Neuron (in vitro differentiated cells): ENCODE measurements around the gene ZDHHC7.

Experiments
- H2AFZ ChIP-seq: one replicate; pipeline ENCODE4 v1.6.1; 2013; ENCODE audit warnings: low read depth, mild to moderate bottlenecking, inconsistent platforms, low read length, moderate library complexity
- H3K27me3 ChIP-seq: one replicate; pipeline ENCODE4 v1.6.1; 2013; ENCODE audit warnings: low read length; ENCODE audit not compliant: insufficient read depth
- H3K36me3 ChIP-seq: one replicate; pipeline ENCODE4 v1.6.1; 2013; ENCODE audit warnings: low read length; ENCODE audit not compliant: insufficient read depth
- H3K4me1 ChIP-seq: one replicate; pipeline ENCODE4 v1.6.1; 2013; ENCODE audit warnings: low read length; ENCODE audit not compliant: insufficient read depth
- H3K4me3 ChIP-seq: 2 replicates; pipeline ENCODE4 v1.5.1; 2013; ENCODE audit warnings: mild to moderate bottlenecking, low read length, moderate library complexity
- H3K9me3 ChIP-seq: one replicate; pipeline ENCODE4 v1.6.1; 2013; ENCODE audit warnings: low read length

ZDHHC7 gene

DNA sequence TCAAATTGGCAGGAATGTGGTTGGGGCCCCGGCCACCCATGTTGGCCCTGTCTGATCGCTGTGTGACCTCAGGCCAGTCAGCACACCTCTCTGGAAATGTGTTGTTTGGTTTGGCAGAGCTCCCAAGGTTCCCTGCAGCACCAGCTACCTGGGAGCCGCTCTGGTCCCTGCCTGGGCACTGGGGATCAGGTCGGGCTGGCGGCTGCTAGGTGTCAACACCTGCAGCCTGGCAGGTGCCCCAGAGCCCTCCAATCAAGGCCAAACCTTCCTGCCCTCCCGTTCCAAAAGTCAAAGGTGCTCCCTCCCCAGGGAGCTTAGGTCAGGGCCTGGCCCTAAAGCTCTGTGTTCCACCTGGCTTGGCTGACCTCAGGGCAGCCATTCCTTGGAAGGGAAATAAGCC, 55.9 kb downstream of the ZDHHC7 start:
- peaks cover 14% of the 10 kb centered on the region for H3K27me3 ChIP-seq
- peaks cover 2% of the 10 kb centered on the region for H3K9me3 ChIP-seq
- H3K4me3 ChIP-seq: no peak overlapping the region
- H2AFZ ChIP-seq: no peak overlapping the region
- H3K36me3 ChIP-seq: no peaks in the 10 kb centered on the region
- peaks cover 18% of the 10 kb centered on the region for H3K4me1 ChIP-seq

DNA sequence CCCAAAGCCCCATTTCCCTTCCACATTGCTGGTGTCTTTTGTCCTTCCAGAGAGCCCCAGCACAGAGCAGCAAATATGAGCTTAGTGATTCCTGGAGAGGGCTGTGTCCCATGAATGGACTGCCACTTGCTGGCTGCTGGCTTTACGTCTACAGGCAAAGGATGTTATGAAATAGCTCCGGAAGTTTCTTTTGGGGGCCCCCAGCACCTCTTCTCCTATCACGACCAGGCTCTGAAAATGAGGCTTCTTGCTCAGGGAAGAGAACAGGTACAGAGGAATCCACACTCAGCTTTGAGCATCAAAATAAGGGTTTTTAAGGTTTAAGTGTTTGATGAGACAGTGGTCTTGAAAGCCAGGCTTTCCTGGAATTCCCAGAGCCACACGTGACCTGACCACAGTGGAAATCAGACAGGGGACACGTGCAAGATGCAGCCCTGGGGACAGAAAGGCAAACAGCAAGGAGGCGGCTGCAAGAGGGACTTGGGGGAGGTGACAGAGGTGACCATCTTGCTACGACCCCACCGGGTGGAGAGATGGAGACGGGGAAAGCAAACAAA, 58.1 kb downstream of the ZDHHC7 start:
- H3K4me3 ChIP-seq: no peak overlapping the region
- peaks cover 17% of the 10 kb centered on the region for H3K27me3 ChIP-seq
- peaks cover 2% of the 10 kb centered on the region for H3K9me3 ChIP-seq
- no peak overlapping the region for H2AFZ ChIP-seq
- peaks cover 18% of the 10 kb centered on the region for H3K4me1 ChIP-seq
- H3K36me3 ChIP-seq: no peaks in the 10 kb centered on the region

DNA sequence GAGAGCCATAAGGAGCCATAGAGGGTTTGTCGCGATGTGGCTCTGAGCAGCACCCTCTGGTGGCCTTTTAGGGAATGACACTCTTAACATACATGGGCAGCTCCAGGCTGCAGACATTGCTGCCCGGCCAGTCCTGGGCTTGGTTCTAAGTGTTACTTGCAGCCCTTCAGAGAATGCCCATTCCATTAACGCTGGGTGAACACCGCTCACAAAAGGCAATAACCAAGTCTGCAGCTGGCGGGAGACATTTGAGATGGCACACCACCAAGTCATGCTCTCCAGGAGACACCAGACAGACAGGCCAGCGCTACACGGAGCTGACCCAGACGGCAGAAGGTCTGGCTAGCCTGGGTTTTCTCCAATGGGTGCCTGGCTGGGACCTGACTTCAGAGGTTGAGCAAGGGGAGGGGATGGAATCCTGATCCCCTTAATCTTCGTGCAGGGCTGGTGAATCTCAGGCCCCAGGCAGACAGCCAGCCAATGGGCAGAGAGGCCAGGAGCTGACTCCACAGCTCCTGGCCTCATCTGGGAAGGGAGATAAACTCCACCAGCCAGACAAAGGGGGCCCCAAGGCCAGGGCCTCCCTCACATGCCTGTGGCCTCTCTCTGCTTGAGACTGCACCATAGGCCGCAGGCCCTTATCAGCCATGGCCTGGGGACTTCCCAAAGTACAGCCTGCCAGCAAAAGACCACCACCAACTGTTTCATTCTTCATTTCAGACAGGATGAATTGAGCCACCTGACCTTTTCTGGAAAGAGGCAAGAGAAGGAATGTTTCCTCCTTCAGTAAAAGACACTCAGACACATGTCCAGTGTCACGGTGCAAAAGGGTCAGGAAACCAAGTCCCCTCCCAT, 58.8 kb downstream of the ZDHHC7 start:
- H3K36me3 ChIP-seq: no peaks in the 10 kb centered on the region
- H3K9me3 ChIP-seq: peaks cover 2% of the 10 kb centered on the region
- H3K27me3 ChIP-seq: peaks cover 12% of the 10 kb centered on the region
- H3K4me1 ChIP-seq: peaks cover 18% of the 10 kb centered on the region
- no peak overlapping the region for H3K4me3 ChIP-seq
- no peak overlapping the region for H2AFZ ChIP-seq

- Histone ChIP-seq H3K4me1 (peaks cover 18% of the 10 kb centered on the region), H3K27me3 (peaks cover 7% of the 10 kb centered on the region), H2AFZ (no peak overlapping the region), H3K36me3 (no peaks in the 10 kb centered on the region), H3K4me3 (no peak overlapping the region), H3K9me3 (no peaks in the 10 kb centered on the region)
Measured at GRCh38 chr16:84950906-84951305, 60.4 kb downstream of the ZDHHC7 start.

DNA sequence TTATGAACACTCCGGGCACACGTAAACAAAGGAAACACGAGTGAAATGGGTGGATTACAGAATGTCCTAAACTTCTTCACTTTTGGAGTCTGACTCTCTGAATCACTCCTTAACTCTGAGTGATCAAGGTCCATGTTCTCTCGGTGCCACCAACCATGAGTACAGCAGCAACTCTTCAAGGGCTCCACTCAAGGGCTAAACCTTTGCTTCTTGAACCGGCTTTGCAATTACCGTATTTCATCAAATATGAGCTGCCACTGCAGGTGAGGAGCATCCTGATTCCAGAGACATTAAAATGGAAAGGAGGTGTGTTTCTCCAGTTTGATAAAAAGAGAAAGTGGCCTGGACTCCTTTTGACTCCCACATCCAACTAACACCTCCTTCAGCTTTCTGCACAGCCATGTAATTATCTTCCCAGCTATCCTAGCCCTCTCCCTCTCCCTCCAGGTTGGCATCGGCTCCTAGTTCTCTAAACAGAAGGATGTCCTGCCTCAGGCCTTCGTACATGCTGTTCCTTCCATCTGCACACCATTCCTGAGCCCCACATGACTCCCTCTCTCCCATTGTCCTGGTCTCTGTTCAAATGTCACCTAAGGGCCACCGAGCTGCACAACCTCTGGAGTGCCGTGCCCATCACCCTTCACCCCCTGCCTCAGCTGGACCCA, 61.4 kb downstream of the ZDHHC7 start:
- no peak overlapping the region for H2AFZ ChIP-seq
- no peaks in the 10 kb centered on the region for H3K36me3 ChIP-seq
- no peak overlapping the region for H3K4me3 ChIP-seq
- peaks cover 2% of the 10 kb centered on the region for H3K9me3 ChIP-seq
- H3K4me1 ChIP-seq: peaks cover 18% of the 10 kb centered on the region
- H3K27me3 ChIP-seq: peaks cover 7% of the 10 kb centered on the region

DNA sequence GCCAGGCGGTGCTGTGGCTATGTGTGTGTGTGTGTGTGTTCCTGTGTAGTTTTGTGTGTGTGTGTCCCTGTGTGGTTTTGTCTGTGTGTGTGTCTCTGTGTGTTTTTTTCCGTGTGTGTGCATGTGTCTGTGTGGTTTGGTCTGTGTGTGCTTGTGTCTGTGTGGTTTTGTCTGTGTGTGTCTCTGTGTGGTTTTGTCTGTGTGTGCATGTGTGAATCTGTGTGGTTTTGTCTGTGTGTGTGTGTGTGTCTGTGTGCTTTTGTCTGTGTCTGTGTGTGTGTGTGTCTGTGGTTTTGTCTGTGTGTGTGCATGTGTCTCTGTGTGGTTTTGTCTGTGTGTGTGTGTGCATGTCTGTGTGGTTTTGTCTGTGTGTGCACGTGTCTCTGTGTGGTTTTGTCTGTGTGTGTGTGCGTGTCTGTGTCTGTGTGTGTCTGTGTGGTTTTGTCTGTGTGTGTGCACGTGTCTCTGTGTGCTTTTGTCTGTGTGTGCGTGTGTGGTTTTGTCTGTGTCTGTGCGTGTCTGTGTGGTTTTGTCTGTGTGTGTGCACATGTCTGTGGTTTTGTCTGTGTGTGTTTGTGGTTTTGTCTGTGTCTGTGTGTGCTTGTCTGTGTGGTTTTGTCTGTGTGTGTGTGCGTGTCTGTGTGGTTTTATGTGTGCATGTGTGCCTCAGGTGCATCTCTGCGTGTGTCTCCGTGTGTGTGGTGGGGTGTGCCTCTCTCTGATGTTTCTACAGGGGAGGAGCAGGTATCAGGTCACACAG, 62.3 kb downstream of the ZDHHC7 start:
- Histone ChIP-seq H3K4me3 (no peak overlapping the region), H3K9me3 (peaks cover 2% of the 10 kb centered on the region), H3K36me3 (no peaks in the 10 kb centered on the region), H3K4me1 (peaks cover 17% of the 10 kb centered on the region), H3K27me3 (peaks cover 9% of the 10 kb centered on the region), H2AFZ (no peak overlapping the region)

DNA sequence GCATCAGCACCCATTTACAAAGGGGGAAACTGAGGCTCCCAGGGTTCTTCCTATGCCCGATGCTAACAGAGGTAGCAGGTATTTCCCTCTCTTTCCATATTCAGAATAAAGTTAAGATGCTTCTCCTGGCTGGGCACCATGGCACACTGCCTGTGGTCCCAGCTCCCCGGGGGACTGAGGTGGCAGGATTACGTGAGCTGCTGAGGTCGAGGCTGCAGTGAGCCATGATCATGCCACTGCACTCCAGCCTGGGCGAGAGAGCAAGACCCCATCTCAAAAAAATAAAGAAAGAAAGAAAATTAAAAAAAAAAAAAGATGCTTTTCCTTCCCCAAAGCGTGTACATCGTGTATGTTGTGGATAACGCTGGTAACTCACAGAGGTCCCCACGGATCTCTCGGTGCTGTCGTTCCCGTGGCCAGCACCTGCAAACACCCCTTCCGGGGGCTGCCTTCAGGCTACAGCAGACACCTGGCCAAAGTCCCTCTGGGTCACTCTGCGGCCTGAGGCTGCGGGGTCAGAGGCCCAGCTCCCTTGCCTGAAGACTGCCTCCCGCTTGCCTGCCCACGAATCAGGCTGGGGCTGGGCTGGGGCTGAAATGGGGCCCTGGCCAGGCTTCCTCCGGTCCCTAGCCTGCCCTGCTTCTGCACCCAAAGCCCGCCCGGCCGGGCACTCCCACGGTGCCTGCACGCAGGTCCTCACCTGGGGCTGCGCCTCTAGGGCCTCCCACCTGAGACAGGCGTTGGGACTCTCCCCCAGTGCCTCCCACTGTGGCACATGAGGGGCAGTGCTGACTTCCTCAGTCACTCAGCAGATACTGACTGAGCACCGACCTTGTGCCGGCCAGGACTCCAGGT, 63.1 kb downstream of the ZDHHC7 start:
- no peaks in the 10 kb centered on the region for H3K36me3 ChIP-seq
- peaks cover 9% of the 10 kb centered on the region for H3K4me1 ChIP-seq
- H3K9me3 ChIP-seq: peaks cover 2% of the 10 kb centered on the region
- no peak overlapping the region for H2AFZ ChIP-seq
- H3K4me3 ChIP-seq: no peak overlapping the region
- peaks cover 9% of the 10 kb centered on the region for H3K27me3 ChIP-seq

GRCh38 chr16:84947022-84947421, 64.3 kb downstream of the ZDHHC7 start:
- Histone ChIP-seq H3K27me3 (peaks cover 10% of the 10 kb centered on the region), H3K9me3 (peaks cover 2% of the 10 kb centered on the region), H2AFZ (no peak overlapping the region)

DNA sequence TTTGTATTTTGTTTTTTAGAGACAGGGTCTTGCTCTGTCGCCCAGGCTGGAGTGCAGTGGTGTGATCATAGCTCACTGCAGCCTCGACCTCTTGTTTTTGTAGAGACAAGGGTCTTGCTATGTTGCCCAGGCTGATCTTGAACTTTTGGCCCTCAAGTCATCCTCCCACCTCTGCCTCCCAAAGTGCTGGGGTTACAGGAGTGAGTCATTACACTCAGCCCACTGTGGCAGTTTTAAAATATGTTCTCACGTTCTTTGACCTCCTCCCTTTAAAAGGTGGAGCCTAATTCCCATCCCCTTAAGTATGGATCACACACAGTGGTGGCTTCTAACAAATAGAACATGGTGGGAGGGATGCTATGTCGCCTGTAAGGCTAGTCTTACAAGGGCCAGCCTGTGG, 67.7 kb downstream of the ZDHHC7 start:
- Histone ChIP-seq H3K9me3 (peaks cover 5% of the 10 kb centered on the region), H3K36me3 (no peaks in the 10 kb centered on the region), H3K4me3 (no peak overlapping the region), H3K4me1 (no peaks in the 10 kb centered on the region), H2AFZ (no peak overlapping the region), H3K27me3 (peaks cover 16% of the 10 kb centered on the region)

More at GRCh38 chr16:84947022-84947421, 64.3 kb downstream of the ZDHHC7 start:
- H3K36me3 ChIP-seq: no peaks in the 10 kb centered on the region
- H3K4me3 ChIP-seq: no peak overlapping the region
- H3K4me1 ChIP-seq: no peaks in the 10 kb centered on the region

DNA sequence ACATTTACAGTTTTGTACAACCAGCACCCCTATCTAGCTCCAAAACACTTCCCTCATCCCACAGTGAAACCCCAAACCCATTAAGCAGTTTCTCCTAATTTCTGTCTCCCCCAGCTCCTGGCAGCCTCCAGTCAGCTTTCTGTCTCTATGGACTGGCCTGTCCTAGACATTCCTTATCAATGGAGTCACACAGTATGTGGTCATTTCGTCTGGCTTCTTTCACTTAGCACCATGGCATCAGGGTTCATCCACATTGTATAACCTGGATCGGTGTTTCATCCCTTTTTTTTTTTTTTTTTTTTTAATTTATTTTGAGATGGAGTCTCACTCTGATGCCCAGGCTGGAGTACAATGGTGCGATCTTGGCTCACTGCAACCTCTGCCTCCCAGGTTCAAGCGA, 68.5 kb downstream of the ZDHHC7 start:
- Histone ChIP-seq H3K9me3 (peaks cover 5% of the 10 kb centered on the region), H3K4me3 (no peak overlapping the region), H3K36me3 (no peaks in the 10 kb centered on the region), H3K4me1 (no peaks in the 10 kb centered on the region), H2AFZ (no peak overlapping the region), H3K27me3 (peaks cover 16% of the 10 kb centered on the region)

DNA sequence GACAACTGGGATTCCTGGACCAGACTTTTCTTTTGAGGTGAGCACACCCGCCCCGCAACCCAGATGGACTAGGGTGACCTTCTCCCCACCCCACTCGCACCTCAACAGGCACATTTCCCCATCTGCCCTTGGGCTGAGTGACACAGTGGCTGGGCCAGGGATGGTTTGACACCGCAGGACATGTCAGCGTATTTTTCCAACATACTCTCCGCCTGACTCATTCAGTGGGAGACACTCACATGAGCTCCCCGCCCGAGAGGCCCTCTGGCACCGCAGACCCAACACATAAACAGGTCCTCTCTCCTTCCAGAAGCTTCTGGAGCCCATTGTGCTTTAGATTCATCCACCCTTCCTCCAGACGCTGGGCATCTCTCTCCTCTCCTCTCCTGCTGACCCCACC, 69.4 kb downstream of the ZDHHC7 start:
- peaks cover 16% of the 10 kb centered on the region for H3K27me3 ChIP-seq
- no peaks in the 10 kb centered on the region for H3K36me3 ChIP-seq
- peaks cover 5% of the 10 kb centered on the region for H3K9me3 ChIP-seq

More for the DNA sequence above, 69.4 kb downstream of the ZDHHC7 start:
- H3K4me3 ChIP-seq: no peak overlapping the region
- H2AFZ ChIP-seq: no peak overlapping the region
- no peaks in the 10 kb centered on the region for H3K4me1 ChIP-seq
